ENCODE measurements around the gene UNC13A.

DNA sequence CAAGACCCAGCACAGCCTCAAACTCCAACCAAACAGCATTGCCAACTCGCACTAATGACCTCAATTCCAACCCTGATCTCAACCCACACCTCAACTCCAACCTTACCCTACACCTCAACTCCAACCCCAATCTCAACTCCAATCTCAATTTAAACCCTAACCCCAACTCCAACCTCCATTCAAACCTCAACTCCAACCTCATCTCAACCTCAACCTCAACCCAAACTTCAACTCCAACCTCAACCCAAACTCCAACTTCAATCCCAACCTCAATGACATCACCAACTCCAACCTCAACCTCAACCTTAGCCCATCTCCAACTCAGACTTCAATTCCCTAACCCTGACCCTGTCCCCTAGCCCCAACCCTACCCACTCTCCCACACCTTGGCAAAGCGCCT lies 58.4 kb downstream of the UNC13A start:
- TF ChIP-seq, protein P1, sequence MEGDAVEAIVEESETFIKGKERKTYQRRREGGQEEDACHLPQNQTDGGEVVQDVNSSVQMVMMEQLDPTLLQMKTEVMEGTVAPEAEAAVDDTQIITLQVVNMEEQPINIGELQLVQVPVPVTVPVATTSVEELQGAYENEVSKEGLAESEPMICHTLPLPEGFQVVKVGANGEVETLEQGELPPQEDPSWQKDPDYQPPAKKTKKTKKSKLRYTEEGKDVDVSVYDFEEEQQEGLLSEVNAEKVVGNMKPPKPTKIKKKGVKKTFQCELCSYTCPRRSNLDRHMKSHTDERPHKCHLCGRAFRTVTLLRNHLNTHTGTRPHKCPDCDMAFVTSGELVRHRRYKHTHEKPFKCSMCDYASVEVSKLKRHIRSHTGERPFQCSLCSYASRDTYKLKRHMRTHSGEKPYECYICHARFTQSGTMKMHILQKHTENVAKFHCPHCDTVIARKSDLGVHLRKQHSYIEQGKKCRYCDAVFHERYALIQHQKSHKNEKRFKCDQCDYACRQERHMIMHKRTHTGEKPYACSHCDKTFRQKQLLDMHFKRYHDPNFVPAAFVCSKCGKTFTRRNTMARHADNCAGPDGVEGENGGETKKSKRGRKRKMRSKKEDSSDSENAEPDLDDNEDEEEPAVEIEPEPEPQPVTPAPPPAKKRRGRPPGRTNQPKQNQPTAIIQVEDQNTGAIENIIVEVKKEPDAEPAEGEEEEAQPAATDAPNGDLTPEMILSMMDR (IDR thresholded peaks at IDR 0.05), result no peak
- no peak for TF ChIP-seq ZFX (IDR thresholded peaks at IDR 0.05; ENCODE audit: borderline replicate concordance)

Data from 22Rv1 (cell line).